ENCODE results near the gene SHH.

The SHH gene

DNA sequence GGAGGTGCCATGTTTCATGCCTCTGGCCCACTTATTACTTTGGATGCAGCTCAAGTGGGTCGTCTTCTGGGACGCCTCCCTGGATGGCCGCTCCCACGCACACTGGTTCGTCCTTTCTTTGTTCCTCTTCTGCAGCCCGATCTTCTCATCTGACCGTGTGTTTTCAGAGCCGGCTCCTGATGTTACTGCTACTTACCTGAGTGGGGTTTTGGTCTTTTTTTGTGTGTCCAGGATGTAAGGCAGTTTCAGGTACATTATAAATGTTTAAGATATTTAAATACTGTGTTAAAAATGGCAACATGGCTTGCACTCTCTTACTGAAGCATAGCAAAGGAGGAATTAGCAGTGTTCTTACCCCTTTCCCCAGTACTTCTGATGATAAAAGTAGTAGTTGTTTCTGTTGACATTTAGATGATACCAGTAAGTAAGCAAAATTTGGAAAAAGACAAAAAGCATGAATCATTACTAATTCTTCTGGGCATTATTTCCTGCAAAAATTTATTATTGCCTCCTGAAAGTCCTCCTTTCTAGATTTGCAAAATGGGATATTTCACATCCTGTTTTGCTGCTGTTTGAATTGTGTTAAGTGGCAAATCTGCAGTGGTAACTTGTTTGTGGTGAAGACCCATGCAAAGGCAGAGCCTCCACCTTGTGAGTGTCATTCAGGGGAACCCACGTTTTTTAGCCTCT, 59.4 kb downstream of the SHH start:
- in situ Hi-C loops (cut with MboI; ENCODE audit: low sequenced_read_pairs): loop anchor here (25.0 kb wide), 2 partner anchors 366 to 566 kb away; no protein-coding TSS in a partner anchor

DNA sequence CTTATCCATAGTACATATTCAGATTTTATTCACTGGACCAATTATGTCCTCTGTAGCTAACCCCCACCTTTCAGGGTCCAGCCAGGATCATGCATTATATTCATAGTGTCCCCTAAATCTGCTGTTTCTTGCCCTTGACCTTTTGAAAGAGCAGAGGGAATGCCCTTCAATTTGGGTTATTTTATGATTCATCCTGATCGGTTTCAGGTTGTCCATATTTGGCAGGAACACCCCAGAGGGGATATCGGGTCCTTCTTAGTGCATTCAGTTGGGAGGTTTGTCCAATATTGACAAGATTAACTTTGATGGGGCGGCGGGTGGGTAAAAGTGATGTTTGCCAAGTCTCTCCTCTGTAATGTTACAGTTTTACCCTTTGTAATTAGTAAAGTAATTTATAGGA, 60.9 kb downstream of the SHH start:
- in situ Hi-C loops (cut with MboI; ENCODE audit: low sequenced_read_pairs): loop anchor here (25.0 kb wide), 2 partner anchors 364 to 564 kb away; no protein-coding TSS in a partner anchor

DNA sequence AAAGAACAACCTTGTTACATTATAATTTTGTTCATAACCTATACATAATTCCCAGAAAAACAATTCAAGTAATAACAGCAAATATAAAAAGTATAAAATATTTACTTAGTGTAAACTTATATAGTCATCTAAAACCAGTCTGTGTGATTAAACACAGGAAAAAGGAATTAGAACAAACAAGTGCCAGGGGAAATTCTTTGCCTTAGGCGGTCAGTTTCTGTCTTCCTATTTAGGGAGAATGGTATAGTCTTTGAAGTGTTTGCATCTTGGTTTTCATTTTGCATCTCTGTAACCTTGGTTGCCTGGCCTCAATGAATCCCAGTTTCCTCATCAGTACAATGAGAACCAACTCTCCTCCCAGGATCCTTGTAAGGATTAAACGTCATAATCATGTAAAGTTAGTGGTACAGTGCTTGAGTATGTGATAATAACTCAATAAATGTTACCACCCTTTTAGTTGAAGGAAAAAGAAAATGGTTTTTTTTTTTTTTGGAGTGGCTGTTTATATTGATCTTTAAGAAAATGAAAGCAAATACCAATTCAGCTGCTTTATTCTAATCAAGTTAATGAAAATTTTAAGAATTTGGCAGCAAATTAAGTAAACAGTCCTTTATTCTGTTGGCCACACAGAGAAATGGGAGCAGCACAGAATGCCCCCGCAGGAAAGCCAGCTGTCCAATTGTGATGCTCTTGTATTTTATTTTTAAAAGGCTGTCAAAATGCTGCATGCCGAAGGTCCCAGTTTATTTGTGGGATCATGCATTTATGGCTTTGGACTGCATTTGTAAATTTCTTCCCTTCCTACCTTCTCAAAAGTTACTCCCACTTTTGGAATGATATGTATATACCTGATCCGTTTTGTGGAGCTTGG, 61.8 kb downstream of the SHH start:
- in situ Hi-C loops (cut with MboI; ENCODE audit: low sequenced_read_pairs): loop anchor here (25.0 kb wide), 2 partner anchors 363 to 563 kb away; no protein-coding TSS in a partner anchor
